IPS DF 4.7 (cell line): ENCODE results near the gene EPHB6.
A peak's percentile ranks its signal among the peaks of the same experiment; 100 is the strongest.

ENCODE experiments used
- DNase-seq: peaks from one replicate; pipeline ENCODE4 v3.0.0-alpha.2; 2013; ENCODE audit warnings: low spot score; ENCODE audit errors: extremely low read depth

EPHB6 gene, protein sequence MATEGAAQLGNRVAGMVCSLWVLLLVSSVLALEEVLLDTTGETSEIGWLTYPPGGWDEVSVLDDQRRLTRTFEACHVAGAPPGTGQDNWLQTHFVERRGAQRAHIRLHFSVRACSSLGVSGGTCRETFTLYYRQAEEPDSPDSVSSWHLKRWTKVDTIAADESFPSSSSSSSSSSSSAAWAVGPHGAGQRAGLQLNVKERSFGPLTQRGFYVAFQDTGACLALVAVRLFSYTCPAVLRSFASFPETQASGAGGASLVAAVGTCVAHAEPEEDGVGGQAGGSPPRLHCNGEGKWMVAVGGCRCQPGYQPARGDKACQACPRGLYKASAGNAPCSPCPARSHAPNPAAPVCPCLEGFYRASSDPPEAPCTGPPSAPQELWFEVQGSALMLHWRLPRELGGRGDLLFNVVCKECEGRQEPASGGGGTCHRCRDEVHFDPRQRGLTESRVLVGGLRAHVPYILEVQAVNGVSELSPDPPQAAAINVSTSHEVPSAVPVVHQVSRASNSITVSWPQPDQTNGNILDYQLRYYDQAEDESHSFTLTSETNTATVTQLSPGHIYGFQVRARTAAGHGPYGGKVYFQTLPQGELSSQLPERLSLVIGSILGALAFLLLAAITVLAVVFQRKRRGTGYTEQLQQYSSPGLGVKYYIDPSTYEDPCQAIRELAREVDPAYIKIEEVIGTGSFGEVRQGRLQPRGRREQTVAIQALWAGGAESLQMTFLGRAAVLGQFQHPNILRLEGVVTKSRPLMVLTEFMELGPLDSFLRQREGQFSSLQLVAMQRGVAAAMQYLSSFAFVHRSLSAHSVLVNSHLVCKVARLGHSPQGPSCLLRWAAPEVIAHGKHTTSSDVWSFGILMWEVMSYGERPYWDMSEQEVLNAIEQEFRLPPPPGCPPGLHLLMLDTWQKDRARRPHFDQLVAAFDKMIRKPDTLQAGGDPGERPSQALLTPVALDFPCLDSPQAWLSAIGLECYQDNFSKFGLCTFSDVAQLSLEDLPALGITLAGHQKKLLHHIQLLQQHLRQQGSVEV

DNA sequence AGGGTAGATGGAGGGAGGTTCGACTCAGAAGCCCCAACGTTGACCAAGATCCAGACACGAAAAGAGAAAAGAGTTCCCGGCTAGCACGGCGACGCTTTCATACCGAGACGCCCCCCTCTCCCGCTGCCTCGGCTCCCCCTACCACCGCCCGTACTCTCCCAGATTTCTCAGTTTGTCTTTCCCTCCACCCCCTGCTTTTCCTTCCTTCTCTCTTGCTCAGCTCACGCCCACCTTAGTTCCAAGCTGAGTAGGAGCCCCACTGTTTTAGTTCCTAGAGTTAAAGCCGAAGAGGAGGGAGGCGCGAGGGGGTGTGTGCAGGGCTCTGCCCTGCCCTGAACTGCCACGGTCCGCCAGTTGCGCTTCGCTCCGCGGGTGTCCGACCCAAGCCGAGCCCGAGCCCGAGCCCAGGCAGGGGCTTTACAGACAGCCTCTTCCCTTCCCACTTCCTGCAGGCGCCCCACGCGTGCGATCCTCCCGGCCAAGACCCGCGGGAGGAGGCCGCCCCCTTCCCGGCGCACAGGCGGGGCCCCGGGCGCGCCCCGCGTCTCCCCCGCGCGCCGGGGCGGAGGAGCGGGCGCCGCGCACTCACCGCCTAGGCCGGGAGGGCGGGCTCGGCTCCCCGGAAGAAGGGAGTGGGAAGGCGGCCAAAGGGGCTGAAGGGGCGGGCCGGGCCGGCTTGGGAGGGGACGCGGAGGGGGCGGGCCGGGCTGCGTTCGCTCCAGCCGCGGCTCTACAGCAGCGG is at the start of gene EPHB6:
Gene EPHB6, plus strand, starts transcription at position 705 of the 742 bp plus-strand sequence. CDS start 8,152 bp downstream, outside the sequence.
- no peak for DNase-seq

DNA sequence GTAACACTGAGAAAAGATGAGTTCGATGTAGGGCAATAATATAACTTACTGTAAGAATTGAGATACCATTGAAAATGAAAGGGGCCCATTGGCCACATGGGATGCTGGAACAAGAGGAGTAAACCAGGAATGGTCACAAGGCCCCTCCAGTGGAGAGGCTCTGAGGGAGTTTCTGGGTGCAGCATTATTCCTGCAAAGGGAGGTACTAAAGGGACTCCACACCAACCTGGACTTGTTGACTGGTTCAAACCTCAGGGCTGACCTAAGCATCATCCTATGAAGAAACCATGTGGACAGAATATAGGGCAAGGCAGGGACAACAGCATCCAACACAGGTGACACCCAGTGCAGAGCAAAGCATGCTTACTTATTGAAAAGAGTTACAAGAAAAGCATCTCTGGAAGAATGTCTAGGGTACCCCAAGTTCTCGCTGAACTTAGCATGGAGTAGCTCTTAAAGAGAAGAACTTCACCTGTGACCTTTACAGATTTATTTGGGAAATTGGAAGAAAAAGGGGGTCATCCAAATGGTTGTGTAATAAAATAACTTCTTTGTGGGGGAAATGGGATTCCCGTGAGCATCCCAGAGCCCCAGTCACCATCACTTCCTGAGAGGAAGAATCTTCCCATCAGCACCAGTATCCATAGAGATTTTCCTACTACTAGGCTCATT is 49.4 kb upstream of the EPHB6 start:
- DNase-seq: no peak

DNA sequence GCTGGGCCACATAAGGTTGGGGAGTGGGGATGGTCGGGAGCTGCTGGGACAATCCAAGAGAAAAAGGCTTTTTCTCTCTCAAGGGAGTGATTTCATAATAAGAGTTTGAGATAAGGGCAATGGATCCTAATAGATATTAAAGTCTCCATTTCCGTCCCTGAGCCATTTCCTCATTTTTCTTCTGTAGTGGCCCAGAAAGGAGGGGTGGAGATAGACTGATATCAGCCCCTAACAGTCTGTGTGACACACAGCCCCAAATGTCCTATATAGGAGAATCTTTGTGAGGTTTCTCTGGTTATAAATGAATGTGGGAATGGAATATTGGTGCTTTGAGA is 48.9 kb upstream of the EPHB6 start:
- no peak for DNase-seq

DNA sequence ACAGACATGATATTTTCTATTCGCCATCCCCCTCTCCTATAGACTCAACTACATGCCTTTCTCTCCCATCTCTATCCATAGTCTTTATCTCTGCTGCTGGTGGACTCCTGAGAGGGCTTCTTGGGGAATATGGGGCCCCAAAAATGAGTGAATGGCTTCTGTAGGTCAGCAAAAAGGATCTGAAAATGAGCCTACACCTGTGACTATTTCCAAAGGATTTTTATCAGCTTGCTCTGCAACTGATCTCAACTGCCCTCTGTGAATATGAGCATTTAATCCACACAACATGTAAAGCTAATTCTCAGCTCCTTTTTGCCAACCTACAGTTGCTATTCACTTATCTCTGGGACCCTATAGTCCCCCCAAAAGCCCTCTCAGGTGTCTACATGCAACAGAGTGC is 47.9 kb upstream of the EPHB6 start:
- no peak for DNase-seq

DNA sequence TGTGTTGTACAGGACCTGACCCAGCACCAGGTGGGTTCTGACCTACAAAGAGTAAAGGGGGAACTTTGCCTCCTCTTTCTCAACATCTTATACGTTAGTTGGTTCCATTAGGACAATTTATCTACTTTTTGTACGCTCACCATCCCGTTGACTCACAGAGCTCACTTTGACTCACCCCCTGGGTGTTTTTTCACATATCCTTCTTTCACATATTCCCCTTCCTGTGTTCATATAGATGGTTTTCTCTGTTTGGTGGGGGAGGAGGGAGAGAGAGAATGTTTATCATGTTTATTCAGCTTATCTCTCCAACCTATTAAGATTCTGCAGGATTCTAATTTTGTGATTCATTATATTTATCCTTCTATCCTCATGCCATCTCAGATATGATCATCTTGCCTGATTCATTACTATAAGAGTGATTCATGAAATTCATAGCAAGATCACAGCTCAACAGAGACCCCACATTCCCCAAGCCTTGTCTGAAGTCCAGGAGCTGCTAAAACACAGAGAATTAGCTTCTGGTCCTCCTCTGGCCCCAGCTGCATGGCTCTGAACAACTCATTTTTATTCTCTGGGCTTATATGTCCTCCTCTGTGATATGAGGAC is 46.9 kb upstream of the EPHB6 start:
- no peak for DNase-seq

DNA sequence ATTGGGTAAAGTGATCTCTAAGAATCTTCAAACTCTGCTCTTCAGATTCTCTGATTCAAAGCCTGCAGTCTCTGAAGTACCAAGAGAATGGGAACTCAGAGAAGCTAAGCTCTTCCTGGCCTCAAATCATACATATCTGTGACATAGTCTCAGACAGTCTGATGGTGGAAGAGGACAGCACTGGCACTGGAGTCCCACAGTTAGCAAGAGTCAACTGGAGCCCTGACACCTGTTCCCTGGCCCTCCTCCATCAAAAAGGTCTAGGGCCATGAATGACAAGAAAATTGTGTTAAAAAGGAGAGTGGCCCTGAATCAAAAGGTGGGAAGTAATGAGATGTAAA is 46.4 kb upstream of the EPHB6 start:
- DNase-seq: no peak

DNA sequence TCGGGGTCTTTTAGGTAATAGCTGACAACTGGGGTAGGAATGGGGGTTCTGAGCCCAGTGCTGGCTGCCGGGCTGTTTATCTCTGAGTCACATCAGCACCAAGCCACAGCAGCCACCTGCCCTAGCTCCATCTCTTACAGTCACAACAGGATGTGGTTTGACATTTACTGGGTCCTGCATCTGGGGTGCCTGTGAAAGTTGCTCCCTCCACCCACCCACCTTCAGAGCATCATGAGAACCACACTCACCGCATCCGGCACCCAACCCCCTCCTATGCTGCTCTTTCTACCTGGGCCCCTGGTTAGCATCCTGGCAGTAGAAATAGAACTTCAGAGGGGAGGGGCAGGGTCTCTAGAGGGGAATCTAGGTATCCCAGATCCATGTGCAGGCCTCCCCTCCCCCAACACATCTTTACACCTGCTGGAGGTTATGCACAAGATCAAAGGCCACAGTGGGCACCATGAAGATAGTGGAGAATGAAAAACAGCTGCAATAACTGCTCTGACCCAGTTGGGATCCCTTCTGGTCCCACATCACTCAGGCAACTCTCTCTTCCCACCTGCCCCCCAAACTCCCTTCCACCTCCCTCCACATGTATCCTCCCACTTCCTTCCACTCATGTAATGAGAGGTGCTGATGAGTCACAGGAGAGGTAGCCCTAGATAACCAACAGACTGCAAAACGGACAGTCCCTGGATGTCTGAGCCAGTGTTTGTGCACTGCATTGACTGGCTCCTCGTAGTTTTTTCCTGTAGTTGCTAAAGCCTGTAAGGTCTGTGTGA is 45.9 kb upstream of the EPHB6 start:
- DNase-seq: no peak

DNA sequence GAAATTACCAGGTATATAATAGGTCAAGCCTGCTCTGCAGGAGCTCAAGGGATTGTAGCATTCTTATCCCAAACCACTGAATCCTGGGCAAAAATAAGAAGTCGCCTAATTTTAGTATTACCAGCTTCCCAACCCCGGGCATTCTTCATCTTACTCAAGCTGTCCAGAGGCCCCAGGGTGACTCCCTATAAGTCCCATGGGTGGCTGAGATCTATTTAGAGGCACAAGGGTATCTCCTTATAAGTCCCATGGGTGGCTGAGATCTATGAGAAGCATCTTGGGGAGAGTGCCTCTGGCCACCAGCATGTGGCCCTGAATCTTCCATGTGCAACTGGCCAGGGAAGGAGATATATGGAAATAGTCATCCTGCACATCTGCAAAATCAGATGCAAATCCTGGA is 45.2 kb upstream of the EPHB6 start:
- no peak for DNase-seq

DNA sequence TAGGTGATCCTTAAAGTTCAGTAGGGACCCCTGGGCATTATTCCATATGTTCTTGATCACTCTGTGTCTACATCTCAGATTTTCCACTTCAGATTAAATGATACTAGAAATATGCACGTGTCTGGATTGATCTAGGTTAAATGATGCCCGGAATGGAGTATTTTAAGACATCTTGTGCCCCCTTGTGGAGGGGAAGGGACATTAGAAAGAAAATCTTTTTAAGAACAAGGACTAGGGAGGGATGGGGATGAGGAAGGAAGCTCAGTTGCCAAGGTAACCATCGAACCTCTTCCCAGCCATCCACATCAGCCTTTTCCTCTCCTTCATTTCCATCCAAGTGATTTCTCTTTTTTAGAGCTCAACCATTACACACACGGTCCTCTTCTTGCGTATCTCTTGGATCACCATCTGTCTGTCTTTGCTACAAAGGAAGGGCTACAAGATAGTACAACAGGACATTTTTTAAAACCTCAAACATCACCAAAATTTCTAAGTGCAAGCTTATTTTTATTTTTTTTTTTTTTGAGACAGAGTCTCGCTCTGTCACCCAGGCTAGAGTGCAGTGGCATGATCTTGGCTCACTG is 43.6 kb upstream of the EPHB6 start:
- DNase-seq: peak; percentile 56

DNA sequence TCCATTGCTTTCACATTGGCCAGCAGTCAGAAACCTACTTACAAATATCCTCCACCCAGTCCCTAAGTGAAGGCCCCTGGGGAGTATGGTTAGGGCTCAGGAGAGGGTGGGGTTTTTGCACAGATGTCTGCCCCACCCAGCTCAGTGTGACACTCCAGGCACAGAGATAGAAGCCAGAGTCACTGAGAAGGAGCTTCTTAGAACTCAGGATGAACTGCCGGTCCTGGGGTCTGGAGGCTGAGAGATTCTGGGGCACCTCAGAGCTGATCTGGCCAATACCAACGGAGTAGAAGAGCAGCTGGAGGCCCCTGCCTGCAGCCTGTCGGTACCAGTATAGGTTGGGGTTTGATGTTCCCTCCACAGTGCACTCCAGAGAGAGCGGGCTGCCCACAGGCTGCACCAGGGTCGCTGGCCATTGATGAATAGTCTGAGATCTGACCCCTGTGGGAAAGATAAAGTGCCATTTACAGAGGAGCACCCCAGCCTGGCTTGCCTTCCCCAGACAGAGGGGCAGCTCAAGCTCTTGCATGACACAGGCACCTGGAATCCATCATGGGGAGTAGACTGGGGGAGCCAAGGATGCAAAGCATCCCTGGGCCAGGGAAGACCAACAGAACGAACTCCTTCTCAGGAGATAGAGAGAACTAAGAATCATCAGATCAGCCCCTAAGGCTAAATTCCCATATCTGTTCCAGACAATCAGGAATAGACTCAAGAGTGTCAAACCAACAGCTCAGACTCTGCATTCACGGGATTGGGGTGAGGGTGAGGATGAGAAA is 42.2 kb upstream of the EPHB6 start:
- no peak for DNase-seq

DNA sequence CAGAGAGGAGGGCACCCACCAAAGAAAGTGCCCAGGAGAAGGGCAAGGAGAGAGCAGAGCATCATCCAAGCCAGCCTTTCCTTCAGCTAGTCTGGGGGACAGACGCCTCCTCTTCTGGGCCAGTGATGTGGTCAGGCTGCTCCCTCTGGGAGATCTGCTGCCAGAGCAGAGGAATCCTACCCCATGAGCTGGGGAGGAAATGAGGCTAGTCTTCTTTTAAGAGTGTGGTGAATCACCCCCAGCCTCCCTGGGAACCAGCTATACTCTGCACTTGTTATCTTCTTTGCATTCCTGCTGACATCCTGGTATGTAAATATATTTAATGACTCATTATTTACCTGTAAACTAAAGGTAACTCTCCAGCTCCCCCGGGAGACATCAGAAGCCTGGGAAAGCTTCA is 41.6 kb upstream of the EPHB6 start:
- DNase-seq: peak; percentile 68

DNA sequence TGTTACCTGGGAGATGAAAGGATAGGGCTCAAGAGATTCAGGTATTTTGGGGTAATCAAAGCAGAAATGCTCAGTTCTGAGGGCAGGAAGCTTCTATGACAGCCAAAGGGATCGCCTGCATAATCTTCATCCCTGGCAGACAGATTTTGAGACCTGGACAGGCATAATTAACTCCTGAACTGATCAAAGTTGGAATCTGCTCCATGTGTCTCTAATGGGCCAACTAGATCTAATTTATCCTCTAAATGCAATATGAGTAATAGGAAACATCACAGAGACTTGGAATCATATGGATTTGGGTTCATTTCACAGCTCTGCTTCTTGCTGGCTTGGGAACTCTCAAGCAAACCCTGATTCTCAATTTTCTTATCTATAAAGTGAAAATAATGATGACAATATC is 41.2 kb upstream of the EPHB6 start:
- no peak for DNase-seq

DNA sequence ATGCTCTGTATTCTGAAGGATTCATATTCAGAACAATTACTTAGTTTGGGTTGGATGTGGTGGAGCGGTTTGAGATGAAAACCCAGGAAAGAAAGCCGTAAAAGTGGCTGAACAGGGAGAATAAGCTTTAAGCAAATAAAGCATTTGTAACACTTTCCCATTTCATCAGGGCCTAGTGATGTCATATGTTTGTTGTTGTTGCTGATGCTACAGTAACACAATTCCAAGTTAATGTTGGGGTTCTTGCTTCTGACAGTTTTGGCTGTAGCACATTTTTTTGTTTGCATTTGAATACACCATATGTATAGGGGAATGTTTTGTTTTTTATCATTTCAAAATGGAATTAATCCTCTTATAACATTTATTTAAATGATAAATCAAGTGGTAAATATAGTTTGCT is 40.4 kb upstream of the EPHB6 start:
- no peak for DNase-seq

DNA sequence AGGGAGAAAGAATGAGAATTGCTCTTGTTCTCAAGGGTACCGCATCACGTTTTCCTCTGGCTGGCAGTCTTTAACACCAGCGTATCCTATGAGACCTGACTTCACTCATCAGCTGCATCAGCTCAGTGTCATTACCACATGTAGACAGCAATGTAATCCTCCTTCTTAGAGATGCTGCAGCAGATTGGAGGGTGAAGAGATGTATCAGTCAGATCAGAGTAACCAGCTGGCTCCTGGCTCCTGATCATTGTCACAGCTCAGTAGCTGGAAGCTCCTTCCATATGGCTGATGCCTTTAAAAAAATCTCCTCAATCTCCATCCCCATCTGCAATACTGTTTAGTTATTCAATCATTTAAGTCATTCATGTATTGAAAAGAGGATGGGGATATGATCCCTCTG is 39.7 kb upstream of the EPHB6 start:
- no peak for DNase-seq

DNA sequence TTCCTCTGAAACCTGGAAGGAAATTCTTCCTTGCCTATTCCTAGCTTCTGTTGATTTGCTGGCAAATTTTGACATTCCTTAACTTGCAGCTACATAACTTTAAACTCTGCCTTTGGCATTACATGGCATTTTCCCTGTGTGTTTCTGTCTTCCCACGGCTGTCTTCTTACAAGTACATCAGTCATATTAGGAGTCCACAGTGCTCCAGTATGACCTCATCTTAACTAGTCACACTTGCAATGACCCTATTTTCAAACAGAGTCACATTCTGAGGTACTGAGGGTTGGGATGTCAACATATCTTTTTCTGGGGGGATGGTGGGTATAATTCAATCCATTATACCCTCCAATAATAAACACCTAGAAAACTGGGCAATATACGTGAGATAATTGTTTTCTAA is 37.4 kb upstream of the EPHB6 start:
- DNase-seq: no peak

DNA sequence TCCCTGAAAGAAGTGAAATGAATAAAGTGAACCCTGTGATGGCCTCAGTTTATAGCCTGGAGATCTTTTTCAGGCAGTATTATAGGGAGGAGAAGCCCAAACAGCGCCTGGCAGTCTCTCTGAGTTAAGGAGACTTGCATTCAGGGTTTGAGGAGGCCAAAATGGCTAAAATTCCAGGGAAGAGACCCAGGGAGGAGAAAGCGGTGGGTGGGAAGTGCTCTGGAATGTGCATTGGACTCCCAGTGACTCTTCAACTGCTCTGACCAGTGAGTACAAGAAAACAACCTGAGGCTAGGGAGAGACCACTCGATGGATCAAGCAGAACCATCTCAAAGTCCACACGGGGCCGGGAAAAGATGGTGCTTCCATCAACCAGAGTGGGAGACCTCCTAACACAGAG is 35.3 kb upstream of the EPHB6 start:
- no peak for DNase-seq

DNA sequence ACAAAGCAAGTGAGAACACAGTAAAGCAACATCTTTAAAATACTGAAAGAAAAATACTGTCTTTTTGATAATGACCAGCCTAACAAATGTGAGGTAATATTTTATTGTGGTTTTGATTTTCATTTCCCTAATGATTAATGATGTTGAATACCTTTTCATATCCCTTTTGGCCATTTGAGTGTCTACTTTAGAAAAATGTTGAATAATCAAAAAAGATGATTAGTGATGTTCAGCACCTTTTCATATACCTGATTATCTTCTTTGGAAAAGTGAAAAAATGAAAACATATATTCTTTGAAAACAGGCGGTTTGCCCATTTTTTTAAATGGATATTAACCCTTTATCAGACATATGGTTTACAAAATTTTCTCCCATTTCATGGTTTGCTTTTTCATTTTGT is 32.2 kb upstream of the EPHB6 start:
- DNase-seq: no peak

DNA sequence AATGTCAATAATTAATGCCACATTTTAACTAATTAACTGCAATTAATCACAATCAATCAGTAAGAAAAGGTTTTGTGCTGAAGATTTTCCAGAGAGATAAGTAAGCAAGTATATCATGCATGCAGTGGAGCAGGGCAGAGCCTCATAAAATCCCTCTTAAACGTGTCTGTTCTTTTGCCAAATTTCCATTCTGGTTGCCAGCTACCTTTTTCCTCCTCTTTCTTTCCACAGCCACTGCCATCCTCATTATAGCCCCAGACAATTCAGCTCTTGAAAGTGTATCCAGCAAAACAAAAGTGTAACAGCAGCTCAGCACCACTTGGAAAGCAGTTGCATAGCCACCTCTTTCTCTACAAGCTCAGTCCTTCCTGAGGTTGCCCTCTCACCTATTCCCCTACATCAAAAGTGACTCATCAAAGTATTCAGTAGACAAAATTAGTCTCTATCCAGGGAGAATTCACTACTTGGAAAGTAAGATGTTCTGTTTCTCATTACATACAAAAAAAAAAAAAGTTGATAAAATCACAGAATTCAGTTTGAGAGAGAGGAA is 26.9 kb upstream of the EPHB6 start:
- no peak for DNase-seq

DNA sequence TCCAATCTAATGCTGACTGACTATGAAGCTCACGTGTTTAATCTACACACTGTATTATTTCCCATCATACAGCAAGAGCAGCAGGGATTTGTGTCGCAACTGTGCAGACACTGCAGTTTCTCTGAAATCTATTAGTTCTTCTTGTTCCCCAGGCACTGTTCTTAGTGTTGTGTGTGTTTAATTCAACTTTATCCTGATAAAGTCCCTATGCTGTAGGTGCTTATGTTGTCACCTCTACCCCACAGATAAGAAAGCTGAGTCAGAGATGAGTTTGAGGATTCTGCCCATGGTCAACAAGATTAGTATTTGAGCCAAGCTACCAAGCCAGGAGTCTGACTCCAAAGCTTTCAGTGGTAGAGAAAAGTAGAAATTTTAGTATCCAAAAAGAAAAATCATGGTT is 22.5 kb upstream of the EPHB6 start:
- DNase-seq: no peak
